Measurements from ENCODE around the gene SEC22A.

GRCh38 chr3:123299581-123299980 is 97.8 kb downstream of the SEC22A start:
- TF ChIP-seq POLR2AphosphoS5 (IDR thresholded peaks at IDR 0.05; ENCODE audit: low read depth, low read length) (no peak), NRF1 (IDR thresholded peaks at IDR 0.05; ENCODE audit: low read depth, low read length) (no peak)

Data from SK-N-SH (cell line).